NCI-H146 treated with DMSO at 0.1 percent for 48 hours (cell line): ENCODE data around the gene RCVRN.

ENCODE experiments used
- DNase-seq: peaks from one replicate; lab custom pipeline; 2025; ENCODE audit not compliant: unreplicated experiment; lab: John Stamatoyannopoulos, UW

RCVRN gene

DNA sequence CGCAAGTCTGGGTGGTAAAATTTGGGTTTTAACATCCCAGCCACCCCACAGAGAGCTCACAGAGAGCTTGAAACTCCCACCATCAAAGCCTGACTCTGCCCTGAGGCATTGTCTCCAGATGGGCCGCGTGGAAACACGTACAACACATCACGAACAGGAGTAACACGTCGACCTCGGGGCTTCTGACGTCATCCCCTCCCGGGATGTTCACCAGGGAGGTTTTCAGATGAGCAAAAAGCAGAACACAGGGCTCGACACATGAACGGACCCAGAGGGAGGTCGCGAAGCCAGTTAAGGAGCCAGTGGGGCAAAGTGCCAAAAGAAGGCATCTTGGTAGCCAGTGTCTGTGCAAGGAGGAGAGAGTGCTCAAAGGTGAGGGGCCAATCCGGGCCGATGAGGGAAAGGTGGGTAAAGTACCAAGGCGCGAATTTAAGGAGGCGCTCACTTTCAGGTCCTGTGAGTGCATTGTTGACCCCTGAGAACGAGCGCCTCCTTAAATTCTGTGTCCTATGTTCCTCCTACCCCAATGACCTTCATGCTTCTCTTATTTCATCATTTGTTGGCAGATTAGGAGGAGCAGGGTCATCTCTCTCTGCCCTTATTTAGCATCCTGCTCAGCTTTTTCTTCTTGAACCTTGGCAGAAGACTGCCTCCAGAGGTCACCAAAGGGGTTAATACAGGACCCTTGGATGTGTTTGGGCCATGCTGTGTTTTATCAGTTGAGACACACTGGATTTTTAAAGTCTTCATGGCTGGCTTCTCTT is 5.6 kb downstream of the RCVRN start:
- no peak for DNase-seq

DNA sequence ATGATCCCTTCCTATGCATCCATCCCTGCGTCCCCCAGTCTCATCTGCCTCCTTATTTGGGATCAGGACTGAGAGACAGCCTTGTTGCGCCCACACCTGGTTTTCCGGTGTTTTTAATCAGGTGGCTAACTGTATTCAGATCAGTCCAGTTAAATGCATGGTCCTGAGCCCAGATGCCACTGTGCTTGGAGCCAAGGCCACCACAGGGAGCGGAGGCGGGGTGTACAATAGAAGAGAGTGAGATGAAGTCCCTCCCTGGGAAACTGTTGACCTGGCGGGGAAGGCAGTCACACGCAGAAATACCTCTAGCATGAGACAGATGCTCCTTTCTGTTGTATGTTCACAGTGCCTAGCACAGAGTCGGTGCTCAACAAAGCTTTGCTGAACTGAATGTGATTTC is 6.3 kb downstream of the RCVRN start:
- no peak for DNase-seq

DNA sequence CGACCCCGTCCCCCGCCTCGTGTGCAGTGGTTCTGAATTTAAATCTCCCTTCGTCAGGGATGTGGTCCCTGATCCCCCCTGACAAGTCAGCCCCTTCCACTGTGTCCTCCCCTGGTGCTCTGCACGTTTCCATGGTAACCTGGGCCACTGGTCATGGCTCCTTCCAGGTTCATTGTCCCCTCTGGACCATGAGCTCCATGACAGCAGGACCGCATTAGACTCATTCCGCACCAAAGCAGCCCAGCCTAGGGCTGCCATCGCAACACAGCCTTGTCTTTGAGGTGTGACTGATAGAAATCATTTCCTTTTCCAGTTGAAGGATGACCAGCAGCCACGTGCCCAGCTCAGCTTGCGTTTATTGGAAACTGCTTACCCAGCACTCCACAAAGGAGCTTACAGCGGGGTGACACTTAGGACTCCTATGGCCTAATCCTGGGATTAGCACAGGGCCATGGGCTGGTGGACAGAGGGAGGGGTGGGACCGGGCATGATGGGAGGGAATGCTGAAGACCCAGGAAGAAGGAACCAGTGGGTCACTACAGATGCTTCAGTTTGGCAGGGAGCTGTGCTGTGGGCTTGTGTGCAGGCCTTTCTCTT is 7.6 kb downstream of the RCVRN start:
- DNase-seq, result no peak

DNA sequence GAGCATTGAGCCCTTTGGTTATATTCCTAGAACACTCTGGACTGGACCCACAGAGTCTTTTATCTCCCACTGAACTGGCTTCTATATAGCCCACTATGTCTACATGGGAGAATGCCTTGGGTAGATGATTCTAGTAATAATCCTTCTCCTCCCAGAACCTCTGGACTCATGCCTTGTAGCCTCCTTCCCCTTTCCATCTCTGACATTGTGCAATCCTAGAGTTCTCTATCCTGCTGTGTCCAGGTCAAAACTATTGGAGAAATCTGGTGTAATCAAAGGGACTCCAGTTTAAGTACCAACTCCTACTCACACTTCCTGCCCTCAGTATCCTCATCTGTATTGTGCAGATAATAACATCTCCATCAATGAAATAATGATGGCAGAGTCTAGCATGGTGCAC is 9.1 kb downstream of the RCVRN start:
- no peak for DNase-seq

DNA sequence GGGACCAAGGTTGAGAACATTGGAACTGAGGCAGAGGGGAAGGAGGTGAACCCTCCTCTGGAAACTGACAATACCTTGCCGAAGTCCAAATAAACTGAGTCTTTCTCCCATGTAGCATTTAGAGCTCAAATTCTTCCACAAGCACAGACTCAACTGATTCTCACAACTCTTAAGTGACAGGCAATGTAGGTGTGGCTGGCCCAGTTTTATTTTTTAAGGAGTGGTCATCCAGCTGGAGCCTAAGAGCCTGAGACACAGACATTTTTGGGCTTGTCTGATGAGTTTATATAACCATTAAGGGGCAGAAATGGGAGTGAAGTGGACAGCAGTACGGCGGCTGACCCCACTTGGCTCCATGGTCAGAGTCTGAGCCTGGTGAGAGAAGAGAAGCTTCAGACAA is 10.8 kb downstream of the RCVRN start:
- no peak for DNase-seq

DNA sequence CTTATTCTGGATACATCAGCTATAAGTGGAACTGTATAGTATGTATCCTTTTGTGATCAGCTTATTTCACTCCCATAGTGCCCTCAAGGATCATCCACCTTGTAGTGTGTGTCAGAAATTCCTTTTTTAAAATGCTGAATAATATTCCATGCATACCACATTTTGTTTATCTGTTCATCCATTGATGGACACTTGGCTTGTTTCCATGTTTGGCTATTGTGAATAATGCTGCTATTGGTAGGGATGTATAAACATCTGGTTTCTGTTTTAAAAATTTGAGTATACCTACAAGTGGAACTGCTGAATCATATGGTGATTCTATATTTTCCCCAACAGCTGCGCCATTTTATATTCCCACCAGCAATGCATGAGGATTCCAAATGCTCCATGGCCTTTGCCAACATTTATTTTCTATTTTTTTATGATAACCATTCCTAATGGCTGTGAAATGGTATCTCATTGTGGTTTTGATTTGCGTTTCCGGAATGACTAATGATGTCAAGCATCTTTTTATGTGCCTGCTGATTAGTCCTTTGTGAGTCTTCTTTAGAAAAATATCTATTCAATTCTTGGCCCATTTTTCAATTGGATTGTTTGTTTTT is 11.6 kb downstream of the RCVRN start:
- DNase-seq, result no peak

DNA sequence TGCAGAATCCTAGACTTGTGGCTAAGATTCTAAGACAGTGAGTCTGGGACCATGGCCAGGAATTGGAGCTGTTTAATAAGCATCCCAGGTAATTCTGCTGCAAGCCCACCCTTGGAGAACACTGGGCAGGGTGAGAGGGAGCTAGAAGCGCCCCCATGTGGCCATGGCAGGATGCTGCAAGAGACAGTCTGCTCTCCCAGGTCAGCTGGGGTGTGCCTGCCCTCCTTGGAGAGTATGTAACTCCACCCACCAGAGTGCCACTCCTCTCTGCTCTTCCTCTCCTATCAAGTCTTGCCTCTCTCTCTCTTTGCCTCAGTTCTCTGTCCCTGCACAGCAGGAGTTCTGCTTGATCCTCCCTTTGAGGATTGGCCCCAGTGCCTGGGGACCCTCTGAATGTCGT is 14.9 kb downstream of the RCVRN start:
- no peak for DNase-seq

DNA sequence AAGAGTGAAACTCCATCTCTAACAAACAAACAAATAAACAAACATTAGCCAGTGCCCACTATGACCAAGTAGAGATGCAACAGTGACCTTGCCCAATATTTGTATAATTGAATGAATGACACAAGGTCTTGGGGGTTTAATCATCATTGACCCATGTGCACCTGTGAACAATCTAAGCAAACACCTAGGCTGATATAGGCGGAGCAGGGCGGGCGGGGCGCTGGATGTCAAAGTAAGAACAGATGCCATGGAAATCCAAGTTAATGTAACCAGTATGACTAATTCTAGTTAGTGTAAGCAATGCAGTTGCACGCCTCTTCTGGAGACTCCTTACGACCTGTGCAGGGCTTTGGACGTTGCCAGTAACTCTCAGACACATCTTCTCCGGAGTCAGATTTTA is 17.6 kb downstream of the RCVRN start:
- no peak for DNase-seq

DNA sequence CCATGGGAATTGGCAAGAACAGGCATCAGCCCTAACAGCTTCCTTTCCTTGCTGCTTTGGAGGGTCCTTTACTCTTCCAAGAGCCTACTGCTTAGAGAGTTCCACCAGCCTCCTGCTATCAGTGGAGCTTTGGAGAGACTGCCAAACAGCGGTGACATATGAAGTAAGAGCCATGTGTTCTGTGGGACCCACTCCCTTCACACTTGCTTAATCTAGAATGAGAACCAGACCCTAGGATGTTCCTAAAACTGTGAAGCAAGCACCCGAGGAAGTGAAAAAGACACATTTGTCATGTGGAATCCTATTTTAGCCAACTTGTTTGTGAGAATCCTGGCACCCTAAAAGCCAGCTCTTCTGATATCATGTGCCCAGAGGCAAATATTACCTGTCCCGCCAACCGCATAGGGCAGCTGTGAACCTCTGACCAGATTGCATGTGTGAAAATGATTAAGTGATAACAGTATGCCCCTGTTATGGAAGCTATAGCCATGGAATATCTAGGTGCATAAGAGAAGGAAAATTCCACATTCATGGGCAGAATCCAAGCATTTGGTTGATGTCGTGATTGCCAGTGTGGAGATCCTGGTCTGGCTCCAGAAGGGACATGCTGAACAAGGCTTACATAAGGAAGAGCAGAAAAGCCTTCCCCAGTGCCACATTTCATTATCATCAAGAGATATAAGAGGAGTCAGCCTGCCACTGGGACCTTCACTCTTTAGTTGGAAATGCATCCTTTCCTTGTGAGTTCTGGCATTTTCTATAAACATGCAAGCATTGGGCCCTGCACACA is 18.7 kb downstream of the RCVRN start:
- DNase-seq, result no peak

DNA sequence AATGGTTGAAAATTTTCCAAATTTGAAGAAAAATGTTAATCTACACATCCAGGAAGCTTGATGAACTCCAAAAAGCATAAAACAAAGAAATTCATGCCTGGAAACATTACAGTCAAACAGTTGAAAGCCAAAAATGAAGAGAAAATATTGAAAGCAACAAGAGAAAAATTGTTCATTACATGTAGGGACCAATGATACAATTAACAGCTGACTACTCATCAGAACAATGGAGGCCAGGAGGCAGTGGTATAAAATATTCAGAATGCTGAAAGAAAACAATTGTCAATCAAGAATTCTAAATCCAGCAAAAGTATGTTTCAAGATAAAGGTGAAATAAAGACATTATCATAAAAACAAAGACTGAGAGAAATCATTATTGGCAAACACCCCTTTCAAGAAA is 21.6 kb downstream of the RCVRN start:
- DNase-seq, result no peak

DNA sequence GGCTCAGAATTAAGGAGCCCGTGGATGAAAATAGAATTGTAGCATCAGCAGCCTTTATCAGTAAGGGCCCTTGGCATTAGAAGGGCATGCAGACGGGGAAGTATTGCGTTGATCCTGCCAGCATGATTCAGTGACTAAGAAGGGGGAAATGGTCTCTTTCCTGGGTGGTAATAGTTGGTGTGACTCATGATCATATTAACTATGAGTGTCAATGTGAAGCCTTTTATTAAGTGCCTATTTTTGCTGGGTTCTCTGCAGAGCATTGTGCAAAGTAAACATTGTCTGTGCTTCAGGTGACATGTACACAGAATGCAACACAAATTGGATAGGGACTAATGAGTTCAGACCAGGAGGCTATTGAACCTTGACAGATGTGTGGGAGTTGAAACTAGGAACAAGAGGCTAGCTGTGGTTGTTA is 24.5 kb downstream of the RCVRN start:
- DNase-seq, result no peak

DNA sequence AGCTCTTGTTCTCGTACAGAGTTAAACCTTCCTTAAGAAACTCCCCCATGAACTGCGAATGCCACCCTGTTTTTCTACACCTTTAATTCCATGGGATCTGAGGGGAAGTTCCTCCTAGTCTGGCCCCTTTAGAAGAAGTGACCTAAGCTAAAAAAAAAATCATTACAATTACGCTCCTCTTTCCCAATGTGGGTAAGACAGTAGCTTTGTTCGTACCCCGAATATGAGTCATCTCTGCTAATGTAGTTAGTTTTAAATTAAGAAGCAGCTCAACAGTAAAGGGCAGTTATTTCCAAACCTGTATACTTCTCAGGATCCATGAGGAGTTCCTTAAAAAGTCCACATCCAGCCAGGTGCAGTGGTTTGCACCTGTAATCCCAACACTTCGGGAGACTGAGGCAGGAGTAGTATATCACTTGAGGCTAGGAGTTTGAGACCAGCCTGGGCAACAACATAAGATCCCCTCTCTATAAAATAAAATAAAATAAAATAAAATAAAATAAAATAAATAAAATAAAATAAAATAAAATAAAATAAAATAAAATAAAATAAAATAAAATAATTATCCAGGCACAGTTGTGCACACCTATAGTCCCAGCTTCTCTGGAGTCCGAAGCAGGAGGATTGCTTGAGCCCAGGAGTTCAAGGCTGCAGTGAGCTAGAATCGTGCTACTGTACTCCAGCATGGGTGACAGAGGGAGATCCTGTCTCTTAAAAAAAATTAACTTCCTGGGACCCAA is 26.1 kb downstream of the RCVRN start:
- DNase-seq, result no peak

DNA sequence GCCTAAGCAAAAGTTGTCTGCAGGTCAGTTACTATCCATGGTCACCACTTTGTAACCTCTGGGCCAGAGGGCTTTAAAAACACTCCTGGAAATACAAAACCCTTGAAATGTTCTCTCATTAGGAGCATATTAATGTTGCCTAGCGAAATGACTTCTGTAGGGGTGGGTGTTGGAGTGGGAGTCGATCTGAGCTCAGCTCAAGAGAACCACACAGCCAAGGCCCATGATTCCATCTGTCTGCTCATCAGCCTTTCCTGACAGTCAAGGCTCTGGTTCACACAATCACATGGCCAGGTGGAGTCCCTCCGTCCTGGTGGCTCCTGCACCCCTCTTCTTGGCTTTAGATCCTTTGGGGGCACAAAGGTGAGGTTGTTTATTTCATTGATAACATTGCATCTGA is 26.7 kb downstream of the RCVRN start:
- no peak for DNase-seq

DNA sequence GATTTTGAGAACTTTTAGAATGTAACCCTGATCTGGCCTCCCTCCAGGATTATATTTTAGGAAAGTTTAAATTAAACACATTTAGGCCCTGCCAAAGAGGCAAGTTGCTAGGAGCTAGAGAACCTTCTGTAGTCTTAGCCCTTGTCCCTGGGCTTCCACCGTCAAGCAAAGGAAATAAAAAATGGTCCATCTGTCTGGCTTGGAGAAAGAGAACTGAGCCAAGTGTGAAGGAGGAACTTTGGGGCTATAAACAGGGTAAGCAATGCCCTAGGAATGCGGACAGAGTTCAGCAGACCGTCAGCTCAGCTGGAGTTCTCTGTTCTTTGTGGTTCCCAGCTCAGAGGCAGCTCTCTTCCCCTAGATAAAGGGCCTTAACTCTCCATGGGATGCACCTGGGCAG is 29.6 kb downstream of the RCVRN start:
- no peak for DNase-seq

DNA sequence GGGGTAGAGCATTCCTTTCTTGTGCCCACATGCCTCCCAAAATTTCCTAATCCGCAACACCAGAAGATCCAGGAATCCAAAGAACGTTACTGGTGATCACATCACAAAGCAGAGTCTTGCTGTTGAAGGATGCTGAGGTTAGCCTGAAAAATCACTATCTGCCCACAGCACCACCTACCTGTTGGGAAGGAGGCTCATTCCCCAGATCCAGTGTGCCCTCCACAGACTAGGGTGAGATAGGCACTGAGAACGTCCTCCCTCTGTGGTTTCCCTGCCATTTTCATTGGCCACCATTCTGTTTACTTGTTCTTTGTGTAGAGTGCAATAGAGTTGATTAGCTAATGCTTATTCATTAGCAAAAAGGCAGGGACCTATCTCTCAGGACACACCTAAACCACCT is 30.3 kb downstream of the RCVRN start:
- no peak for DNase-seq

DNA sequence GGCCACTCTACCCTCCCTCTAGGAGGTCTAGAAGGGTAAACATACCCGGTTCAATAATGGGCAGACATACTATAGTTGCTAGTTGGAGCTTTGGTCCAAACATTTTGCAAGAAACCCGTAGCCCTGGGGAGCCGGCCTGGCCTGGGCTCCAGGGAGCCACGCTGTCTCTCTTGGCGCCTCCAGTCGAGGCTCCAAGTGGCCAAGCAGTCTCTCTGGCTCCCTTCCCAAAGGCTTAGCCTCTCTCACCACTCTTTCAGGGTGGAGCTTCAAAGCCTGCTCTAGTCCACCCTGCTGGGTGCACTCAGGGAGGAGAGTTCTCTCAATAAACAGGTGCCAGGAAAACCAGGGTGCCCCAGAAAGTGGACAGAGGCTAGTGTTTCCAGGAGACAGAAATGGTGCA is 32.2 kb downstream of the RCVRN start:
- DNase-seq, result no peak

DNA sequence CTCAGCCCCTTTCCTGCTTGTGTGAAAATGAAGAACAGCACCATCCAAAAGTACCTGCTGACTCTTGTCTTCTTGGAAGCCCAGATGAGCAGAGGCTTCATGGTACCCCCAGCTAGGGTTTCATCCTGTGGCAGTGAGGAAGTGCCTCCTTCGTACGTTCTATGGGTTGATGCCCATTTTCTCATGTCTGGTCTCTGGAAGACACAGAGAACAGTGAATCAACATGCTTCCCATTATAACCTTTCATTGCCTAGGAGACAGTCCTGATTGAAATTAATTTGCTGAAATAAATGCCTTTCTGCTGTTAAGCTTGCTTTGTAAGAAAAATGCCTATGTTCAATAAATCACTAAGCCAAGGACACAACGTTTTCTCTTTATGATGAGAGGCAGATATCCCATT is 36.5 kb downstream of the RCVRN start:
- no peak for DNase-seq

DNA sequence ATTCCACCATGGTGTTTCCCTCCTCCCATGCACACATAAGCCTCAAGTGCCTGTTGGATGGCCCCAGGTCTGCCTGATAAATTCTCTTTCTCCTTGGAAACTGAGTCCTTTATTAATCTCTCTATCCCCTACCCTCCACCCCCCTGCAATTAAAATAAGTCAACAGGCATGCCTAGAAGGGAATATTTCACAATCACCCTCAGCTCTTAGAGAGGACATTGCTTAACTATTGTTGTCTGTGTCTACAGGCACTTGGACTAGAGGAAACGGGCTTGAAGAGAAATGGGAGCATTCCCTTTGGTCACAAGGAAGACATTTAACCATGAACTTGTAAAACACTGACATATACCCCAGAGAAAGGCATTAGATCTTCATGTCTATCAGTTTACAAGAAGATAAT is 39.5 kb downstream of the RCVRN start:
- DNase-seq, result no peak

DNA sequence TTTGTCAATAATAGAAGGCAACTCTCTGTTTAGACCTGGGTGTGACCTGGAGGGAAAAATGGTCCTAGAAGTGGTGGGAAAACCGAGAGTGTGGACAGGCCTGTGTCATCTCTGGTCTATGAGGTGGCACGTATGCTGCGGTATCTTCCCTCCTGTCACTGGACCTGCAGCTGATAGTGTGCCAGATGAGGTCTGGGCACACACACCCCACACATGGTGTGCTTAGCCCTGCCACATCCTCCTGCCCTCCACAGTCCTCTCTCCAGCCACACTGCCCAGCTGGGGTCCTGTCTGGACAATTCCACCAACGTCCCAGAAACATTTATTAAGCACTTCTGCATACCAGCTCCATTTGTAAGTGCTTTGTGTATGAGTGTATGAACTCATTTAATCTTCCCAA is 42.1 kb downstream of the RCVRN start:
- DNase-seq, result no peak

DNA sequence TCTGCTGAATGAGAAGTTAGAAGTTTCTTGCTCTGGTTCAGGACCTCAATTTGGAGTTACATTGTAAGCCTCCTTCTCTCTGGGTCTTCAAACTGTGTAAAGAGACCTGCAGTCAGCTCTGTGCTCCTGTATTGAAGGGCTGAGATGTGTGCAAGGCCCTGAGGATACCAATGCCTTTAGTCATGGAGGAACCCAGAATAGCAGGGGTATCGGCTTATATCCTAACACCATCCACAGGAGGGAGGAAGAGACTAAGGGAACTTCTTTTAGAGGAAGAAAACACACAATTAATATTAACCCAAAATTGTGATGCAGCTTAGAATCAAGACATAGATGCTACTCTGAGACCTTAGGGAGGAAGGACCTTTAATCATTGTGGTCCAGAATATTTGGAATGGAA is 42.9 kb downstream of the RCVRN start:
- no peak for DNase-seq

DNA sequence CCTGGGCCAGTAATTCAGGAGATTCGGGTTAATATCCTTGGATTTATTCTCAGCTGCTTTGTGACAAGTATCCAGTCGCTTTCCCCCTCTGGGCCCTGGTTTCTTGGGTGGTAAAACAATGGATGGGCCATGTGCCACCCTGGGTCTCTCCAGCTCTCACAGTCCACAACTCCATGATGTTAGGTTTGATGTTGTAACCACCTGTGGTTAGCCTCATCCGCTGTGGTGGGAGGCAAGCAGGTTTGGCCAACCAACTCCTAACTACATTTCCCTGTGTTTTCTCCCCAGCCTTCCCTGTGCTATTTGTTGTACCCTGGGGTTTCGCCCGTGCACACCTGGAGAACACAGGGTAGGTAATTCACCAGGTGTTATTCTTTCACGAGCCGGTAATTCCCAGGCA is 44.2 kb downstream of the RCVRN start:
- no peak for DNase-seq
